Stimulated activated CD8-positive, alpha-beta memory T cell treated with anti-CD3 and anti-CD28 coated beads, Interleukin-12 subunit alpha, Interleukin-12 subunit beta, amount 100 ng/mL, for 24 hours (primary cell): ENCODE data around the gene XCL1.
"Not testable (repeated sequence)": the region's sequence is repeated elsewhere in the genome, so short reads cannot be mapped to it uniquely, and the experiment has no call there.

Source experiments
- DNase-seq: peaks from one replicate; pipeline ENCODE4 v3.0.0-alpha.2; 2020; ENCODE audit errors: extremely low read depth

The XCL1 gene, protein sequence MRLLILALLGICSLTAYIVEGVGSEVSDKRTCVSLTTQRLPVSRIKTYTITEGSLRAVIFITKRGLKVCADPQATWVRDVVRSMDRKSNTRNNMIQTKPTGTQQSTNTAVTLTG

DNA sequence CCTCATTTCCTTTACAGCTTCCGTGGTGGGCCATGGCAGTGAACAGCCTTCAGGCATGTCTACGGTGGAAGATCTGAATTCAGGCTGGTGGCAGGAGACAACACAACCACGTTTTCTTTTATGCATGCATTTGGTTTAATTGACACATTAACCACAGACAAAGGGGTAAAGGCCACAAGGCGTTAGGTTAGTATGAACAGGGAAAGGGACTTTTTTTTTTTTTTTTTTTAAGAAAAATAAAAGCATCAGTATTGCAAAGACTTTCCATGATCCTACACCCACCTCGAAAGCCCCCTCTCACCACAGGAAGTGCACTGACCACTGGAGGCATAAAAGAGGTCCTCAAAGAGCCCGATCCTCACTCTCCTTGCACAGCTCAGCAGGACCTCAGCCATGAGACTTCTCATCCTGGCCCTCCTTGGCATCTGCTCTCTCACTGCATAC is at the start of gene XCL1:
Gene XCL1, plus strand, starts transcription at position 361 of the 444 bp plus-strand sequence. Its CDS starts 33 bp downstream, at position 394.
- DNase-seq = not testable (repeated sequence)

DNA sequence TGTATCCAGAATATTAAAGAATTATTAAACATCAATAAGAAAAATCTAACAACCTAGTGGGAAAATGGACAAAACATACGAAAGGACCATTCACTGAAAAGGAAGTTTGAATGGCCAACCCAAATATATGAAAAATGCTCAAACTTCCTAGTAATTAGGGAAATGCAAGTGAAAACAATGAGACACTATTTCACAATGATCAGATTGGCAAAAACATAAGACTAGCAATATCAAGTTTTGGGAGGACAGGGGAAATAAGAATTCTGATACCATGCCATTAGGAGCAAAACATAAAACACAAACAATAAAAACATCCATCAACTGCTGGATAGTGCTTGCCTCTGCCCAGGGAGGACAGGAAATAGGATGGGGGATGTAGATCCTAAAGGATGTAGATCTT is 46.9 kb upstream of the XCL1 start:
- DNase-seq = no peak

DNA sequence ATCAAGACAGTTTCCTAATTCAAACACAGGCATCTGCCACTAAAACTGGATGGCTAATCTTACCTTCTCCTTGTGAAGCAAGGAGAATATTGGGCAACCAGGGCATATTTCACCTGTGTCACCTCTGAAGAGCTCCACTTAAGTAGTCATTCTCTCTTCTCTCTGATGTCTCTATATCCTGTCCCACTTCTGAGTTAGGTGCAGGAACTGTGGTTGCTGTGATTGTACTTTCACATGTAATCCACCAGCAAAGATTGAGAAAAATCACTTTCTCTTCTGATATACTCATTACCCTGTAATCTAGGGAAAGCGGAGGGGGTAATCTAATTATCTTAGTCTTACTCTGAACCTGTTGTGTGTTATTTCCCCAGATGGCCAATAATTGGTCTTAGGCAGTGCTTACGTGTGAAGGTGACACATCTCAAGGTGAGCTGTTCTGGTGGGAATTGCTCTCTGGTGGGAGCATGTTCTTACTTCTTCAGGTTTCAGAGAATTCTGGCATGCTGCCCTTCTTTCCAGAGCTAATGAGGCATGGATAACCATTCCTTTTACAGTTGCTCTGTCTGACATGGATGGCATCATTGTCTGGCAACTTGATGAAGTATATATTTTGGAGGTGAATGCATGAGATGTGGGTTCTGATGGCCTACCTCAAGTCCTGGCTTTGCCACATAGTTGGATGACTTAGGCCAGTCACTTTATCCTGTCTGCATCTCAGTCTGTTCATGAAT is 44.6 kb upstream of the XCL1 start:
- no peak for DNase-seq

DNA sequence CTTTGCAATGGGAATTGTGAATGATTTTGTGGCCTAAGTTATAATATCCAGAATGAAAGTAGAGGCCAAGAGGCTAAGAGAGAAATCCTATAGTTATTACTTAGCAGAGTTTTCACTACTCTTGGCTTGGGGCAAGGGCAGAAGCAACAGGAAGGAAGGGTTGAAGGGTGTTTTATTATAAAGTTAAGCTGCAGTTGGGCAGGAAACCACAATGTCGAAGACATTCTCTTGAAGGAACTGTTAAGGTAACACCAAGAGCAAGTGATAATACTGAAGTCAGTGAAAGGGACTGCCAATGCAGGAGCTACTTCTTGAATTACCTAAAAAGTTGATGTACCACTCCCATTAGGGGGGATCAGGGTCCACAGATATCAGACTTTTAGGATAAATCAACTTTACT is 40.9 kb upstream of the XCL1 start:
- DNase-seq = no peak

DNA sequence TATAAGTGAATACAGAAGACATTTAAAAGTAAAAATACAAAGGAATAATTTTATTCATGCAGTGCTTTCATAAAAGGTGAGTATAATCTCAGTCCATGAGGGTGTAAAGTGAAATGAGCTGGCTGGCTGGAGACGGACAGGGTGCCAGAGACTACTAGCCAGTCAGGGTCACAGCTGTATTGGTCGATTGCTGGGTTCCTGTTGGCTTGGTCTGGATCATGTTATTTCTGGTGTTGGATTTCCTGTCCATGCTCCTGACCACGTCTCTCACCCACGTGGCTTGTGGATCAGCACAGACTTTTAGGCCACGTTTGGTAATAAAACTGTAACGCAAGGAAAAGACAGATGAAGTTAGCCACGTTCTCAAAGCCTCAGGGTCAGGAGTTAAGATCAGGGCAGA is 35.6 kb upstream of the XCL1 start:
- not testable (repeated sequence) for DNase-seq

DNA sequence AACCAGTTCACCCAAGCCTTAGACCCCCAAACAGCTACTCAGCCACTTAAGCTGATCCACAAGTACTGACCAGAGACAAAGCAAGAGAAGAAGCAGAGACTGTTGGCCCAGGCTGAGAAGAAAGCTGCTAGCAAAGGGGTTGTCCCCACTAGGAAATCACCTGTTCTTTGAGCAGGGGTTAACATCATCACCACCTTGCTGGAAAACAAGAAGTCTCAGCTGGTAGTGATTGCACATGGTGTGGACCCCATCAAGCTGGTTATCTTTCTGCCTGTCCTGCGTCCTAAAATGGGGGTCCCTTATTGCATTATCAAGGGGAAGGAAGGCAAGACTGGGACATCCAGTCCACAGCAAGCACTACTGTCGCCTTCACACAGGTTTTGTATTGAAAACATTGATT is 33.4 kb upstream of the XCL1 start:
- DNase-seq = not testable (repeated sequence)

DNA sequence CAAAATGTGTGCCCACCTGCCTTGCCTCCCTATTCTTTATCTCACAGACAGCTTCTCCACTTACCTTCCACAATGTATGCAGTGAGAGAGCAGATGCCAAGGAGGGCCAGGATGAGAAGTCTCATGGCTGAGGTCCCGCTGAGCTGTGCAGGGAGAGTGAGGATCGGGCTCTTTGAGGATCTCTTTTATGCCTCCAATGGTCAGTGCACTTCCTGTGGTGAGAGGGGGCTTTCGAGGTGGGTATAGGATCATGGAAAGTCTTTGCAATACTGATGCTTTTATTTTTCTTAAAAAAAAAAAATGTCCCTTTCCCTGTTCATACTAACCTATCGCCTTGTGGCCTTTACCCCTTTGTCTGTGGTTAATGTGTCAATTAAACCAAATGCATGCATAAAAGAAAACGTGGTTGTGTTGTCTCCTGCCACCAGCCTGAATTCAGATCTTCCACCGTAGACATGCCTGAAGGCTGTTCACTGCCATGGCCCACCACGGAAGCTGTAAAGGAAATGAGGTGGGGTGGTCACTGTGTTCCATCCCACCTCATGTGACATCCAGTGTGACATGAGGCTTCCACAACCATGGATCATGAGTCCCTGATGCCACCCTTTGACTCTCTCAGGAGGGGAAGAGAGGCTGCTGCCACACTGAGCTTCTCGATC is 32.4 kb upstream of the XCL1 start, which contains the start of gene XCL2:
Gene XCL2, minus strand, starts transcription at position 158 of the 659 bp plus-strand sequence. Its CDS starts 33 bp downstream, at position 125.
- not testable (repeated sequence) for DNase-seq

DNA sequence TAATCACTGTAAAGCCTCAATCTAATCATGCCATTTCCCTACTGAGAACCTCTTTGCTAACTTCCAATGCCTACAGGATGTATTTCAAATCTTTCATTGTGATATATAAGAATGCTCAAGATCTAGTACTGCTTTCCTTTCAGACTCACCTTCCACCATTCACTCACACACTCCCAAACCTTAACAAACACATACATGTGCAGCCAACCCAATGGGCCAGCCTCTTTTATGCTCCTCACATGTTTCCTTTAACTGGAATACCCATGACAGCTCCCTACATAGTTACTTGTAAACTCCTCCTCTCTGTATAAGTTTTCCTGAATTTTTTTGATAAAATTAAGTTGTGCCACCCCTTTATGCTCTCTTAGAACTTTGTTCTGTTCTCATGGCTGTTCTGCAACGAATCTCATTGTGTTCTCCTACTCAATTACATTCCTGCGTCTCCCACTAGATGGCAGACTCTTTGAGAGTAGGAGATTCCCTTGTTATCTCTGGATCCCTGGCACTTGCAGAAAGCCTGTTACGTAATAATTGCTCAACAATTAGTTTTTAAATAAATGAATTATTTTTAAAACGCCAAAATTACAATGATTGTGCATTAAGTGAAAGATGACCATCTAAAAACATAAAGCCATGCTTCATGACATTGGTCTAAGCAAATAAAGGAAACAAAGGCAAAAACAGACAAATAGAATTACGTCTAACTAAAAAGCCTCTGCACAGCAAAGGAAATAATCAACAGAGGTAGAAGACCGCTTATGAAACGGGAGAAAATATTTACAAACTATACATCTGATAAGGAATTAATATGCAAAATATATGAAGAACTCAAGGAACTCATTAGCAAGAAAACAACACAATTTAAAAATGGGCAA is 30.5 kb upstream of the XCL1 start:
- DNase-seq = not testable (repeated sequence)

DNA sequence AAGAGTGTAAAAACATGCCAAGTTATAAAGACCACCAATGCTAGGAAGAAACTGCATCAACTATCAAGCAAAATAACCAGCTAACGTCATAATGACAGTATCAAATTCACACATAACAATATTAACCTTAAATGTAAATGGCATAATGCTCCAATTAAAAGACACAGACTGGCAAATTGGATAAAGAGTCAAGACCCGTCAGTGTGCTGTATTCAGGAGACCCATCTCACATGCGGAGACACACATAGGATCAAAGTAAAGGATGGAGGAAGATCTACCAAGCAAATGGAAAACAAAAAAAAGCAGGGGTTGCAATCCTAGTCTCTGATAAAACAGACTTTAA is 29.9 kb upstream of the XCL1 start:
- DNase-seq = not testable (repeated sequence)

DNA sequence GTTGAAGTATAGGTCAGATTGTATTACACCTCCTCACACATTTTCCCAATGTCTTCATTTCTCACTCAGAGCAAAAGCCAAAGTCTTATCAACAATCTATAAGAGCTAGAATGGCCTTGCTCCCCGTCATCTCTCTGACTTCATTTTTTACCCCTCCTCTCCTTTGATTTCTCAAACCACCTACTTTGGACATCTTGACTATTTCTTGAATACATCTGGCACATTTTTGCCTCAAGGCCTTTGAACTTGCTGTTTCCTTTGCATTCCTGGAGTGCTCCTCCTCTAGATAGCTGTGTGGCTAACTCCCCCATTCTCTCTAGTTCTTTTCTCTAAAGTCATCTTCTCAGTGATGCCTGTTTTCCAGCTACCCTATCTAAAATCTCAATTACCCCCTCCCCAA is 25.4 kb upstream of the XCL1 start:
- no peak for DNase-seq

DNA sequence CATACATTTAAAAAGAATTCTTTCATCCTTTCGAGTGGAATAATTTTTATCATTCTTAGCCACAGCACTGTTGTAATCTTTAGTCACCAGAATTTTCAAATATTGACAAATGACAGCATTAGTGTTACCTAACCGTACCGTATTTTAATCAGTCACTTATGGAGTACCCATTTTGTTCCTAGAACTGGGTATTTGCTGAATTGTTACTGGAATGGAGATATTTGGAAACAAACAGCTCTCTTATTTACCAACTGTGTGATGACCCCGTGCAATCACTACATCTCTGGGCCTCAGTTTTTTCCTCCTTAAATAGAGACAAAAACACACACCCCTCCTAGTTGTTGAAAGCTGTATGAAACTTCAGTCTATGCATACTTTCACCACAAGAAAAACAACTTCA is 24.7 kb upstream of the XCL1 start:
- DNase-seq = no peak

DNA sequence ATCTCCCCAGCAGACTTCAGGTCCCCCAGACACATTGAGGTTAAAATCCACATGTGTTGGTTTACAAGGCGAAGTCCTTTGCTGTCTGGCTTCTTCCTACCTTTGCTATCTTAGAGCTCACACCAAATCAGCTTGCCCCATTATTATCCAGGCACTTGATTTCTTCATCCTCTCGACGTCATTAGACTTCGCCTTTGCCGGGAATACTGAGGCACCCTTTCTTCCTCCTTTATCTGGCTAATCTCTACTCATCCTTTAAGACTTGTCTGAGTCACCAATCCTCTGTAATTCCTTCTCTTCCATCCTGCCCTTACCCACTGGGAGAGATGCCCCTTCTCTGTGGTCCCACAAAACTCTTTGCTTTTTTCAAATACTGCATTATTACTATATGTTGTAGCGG is 23.4 kb upstream of the XCL1 start:
- no peak for DNase-seq

DNA sequence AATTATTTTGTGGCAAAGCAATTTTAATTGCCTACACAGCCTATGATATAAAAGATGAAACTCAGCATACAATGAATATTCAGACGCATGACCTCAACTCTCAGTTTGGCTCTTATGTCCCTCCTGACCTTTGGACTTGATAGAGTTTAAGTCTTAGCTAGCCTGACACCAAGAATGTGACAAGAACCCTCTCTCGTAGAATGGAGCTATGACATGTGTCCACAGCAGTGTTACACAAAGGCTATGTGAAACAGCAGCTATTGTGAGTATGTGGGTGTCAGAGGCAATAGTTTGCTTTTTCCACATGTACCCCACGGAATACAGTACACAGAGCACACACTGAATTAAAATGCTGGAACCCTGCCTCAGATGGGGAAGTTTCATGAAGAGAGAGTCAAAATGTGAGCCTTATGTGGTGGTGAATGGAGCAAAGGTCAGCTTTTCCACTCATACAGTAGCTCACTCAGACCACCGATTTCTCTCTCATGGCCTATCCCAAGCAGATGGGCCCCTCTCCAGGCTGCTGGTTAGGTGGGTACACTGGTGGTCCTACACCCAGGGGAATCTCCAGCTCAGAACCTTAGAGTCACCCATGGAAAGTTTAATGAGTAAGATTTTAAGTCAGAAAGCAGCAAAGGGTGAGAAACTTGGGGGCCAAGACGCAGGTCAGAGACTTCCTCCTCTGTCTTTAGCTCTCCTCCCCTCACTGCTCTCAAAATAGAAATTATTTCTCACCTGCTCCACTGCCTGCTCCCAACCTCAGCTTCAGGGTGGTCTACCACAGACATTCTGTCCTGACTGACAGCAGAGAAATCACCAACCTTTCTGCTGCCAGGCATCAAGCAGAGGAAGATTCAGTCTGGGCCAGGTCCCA is 22.5 kb upstream of the XCL1 start:
- no peak for DNase-seq

DNA sequence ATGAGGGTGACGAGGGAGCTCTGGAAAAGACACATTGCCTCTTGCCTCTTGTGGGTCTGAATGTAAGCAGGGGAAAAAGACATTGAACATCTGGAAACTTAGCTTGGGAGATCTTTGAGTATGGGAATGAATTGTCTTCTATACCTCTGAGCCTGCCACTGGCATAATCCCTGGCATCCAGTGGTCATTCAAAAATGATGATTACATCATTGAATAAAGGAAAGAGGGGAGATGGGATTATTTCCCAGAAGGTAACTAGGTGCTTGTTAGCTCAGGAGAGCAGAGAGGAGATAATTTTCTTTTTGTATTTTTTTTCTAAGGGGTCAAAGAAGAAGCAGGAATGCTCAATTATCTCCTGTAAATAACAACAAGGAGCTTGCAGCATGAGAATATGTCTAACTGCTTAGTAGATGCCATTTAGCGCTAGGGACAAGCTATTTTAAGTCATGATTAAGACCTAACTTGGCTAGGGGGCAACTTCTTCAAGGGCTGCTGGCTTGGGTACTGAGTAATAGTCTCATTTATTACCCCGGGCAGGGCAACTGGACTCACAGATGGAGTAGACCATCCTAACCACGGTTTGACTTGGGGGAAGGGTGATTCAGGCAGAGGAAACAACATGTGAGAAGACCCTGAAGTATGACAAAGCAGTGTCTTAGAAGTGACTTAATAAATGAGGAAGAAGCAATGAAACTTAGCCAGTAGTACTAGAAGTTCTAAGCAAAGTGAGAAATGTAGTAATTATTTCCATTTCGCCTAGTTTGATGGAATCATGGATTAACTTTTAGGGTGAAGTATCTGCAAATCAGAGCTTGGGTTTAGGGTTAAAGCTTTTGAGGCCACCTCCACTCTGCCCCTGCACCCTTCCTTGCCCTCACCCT is 21.6 kb upstream of the XCL1 start:
- no peak for DNase-seq

DNA sequence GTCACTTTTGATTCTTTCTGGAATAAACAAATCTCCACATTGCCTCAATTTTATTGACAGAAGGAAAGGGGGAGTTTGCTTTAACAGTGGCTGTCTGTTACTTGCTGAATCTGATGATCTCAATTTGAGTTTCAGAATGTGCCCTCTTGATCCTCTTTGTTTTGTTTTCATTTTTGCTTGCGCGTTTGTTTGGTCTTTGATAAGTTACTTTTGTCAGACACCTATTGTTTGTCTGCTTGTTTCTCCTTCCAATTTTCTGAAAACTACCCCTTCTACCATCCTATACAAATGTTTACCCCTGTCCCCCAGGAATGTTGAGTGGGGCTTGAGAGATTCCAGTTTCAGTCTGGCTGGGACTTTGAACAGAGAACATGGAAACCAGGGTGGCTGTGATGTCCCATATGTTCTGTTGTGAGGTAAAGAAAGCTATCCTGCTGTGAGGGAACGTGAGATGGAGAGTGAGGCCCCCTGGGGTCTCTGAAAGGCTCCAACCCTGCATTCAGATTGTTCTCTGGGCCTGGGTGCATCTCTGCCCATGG is 20.8 kb upstream of the XCL1 start:
- no peak for DNase-seq

DNA sequence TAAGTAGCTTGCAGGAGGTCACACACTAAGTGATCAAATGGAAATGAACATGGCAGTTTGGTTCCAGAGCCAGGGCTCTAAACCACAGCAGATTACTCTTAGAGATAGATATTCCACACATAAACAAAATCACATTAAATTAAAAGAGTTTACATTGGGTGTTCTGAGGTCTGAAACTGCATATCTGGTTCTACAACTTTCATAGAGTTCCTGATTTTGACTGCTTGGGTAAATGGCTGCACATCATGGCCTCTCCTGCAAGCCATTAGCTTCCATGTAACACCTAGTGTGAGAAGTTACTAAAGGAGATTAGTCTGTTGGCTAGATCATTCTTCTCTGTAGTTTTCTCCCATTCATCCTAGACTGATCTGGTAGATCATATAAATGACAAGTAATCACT is 19.8 kb upstream of the XCL1 start:
- DNase-seq = no peak

DNA sequence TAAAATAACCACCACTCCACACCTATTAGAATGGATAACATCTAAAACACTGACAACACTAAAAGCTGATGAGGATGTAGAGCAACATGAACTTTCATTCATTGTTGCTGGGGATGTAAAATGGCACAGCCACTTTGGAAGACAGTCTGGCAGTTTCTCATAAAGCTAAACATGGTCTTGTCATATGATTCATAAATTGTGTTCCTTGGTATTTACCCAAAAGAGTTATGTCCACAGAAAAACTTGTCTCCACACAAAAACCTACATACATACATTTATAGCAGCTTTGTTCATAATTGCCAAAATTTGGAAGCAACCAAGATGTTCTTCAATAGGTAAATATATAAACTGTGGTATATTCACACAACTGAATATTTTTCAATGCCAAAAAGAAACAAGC is 16.0 kb upstream of the XCL1 start:
- DNase-seq = no peak

DNA sequence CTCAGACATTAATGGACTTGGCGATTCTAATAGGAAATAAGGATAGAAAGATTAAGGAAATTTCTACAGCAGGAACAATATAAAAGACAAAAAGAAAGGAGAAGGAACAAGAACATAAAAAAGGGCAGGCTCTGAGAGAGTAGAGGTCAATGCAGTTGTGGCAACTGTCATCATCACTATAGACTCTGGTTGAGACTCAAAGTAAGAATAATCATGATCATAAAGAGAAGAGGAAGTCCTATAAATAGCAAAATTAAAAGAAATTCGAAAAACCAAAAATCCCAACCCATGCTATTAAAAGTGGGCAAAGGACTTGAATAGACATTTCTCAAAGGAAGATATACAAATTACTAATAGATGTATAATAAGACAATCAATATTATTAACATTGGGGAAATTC is 14.4 kb upstream of the XCL1 start:
- no peak for DNase-seq

DNA sequence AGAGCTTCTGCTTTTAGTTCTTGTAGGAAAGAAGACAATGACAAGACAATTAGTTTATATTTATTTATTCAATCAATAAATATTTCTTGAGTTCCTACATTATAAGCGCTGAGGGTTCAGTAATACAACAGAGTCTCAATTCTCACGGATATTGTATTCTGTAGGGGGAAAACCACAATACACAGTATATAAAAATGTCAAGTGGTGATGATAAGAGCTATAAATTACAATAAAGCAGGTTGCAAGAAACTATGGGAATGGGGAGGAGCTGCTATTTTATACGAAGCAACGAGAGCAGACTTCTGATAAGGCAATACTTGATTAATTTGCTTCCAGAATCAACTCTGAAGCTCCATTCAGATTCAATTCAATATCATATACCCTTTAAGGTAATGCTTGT is 10.6 kb upstream of the XCL1 start:
- DNase-seq = no peak

DNA sequence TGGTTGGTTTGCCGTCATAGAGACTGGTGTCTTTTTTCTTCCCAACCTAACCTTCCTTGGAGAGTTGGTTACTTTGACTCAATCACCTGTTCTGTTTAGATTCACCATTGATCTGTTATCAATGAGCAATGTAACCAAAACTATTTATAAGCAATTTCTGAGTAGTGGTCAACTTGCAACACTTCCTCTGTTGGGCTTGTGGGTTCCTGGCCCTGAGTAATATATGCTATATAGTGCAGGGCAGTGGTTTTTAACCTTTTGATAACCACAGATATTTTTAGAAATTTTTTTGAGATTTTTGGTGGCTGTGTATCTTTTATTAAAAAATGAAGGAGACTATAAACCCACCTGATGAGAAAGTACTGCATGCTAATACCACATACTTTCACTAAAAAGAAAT is 9.4 kb upstream of the XCL1 start:
- DNase-seq = no peak
